CD14-positive monocyte (primary cell): Measurements from ENCODE around the gene TMEM273. TPM values are rescaled to one million over a fixed set of nuclear protein-coding genes. Genes with fewer than 3 reads are reported as not detected.

Source experiments
- DNase-seq, 3 donors: peaks; one replicate each; pipeline ENCODE4 v3.0.0-alpha.2; 2011 to 2022
- H2AFZ ChIP-seq: 2 replicates; pipeline ENCODE4 v1.6.0; 2012; ENCODE audit warnings: mild to moderate bottlenecking, low read depth, low read length, inconsistent platforms; ENCODE audit not compliant: insufficient read depth, poor library complexity, severe bottlenecking
- H3K27ac ChIP-seq, 2 donors: 1 replicate in 1 of 2; 2 replicates in 1 of 2; pipeline ENCODE4 v1.5.1; 2012 to 2013; ENCODE audit warnings: low read length in 2 of 2, control low read depth in 1 of 2, inconsistent platforms in 1 of 2, low read depth in 1 of 2, mild to moderate bottlenecking in 1 of 2
- H3K27me3 ChIP-seq, 2 donors: one replicate each; pipeline versions ENCODE4 v1.6.0 to v1.6.1; 2011 to 2013; ENCODE audit warnings: low read length in 2 of 2; ENCODE audit not compliant: control insufficient read depth in 2 of 2, insufficient read depth in 2 of 2
- H3K36me3 ChIP-seq, 2 donors: replicated peaks in 1 of 2; 1 replicate in 1 of 2; 2 replicates in 1 of 2; pipeline versions ENCODE4 v1.5.1 to v1.6.1; 2012 to 2013; ENCODE audit warnings: low read length in 2 of 2, control low read depth in 1 of 2, inconsistent platforms in 1 of 2, mild to moderate bottlenecking in 1 of 2; ENCODE audit not compliant: insufficient read depth in 2 of 2, control insufficient read depth in 1 of 2
- H3K4me1 ChIP-seq, 2 donors: 1 replicate in 1 of 2; 2 replicates in 1 of 2; pipeline versions ENCODE4 v1.5.1 to v1.6.1; 2012 to 2013; ENCODE audit warnings: low read length in 2 of 2, control low read depth in 1 of 2, inconsistent platforms in 1 of 2, mild to moderate bottlenecking in 1 of 2, moderate library complexity in 1 of 2; ENCODE audit not compliant: insufficient read depth in 2 of 2, control insufficient read depth in 1 of 2
- H3K4me2 ChIP-seq: replicated peaks from 2 replicates; pipeline ENCODE3; 2012; ENCODE audit warnings: low read length, moderate library complexity, mild to moderate bottlenecking; ENCODE audit not compliant: poor library complexity, severe bottlenecking; ENCODE audit errors: extremely low read depth
- H3K4me3 ChIP-seq, 3 experiments: fragments of 200-600 bp in 1 of 3; sonication (generic) in 1 of 3; replicated peaks in 1 of 3; 1 replicate in 2 of 3; 2 replicates in 1 of 3; pipeline ENCODE4 v1.5.1; 2011 to 2013; ENCODE audit warnings: low read length in 3 of 3, mild to moderate bottlenecking in 3 of 3, control low read depth in 2 of 3, low read depth in 2 of 3, inconsistent platforms in 1 of 3, moderate library complexity in 1 of 3
- H3K79me2 ChIP-seq: 2 replicates; pipeline ENCODE4 v1.6.0; 2012; ENCODE audit warnings: mild to moderate bottlenecking, control low read depth, inconsistent platforms, low read length, moderate library complexity; ENCODE audit not compliant: insufficient read depth
- H3K9ac ChIP-seq: 2 replicates; pipeline ENCODE4 v1.6.0; 2017; ENCODE audit warnings: low read length, mild to moderate bottlenecking; ENCODE audit not compliant: insufficient read depth, poor library complexity, severe bottlenecking
- H3K9me3 ChIP-seq, 2 donors: replicated peaks in 1 of 2; 1 replicate in 1 of 2; 2 replicates in 1 of 2; pipeline versions ENCODE4 v1.5.1 to v1.6.1; 2012 to 2013; ENCODE audit warnings: low read length in 2 of 2, control low read depth in 1 of 2; ENCODE audit not compliant: control insufficient read depth in 1 of 2, insufficient read depth in 1 of 2
- H4K20me1 ChIP-seq: 2 replicates; pipeline ENCODE4 v1.6.0; 2012; ENCODE audit warnings: mild to moderate bottlenecking, low read length, control low read depth, moderate library complexity; ENCODE audit not compliant: insufficient read depth
- H3K27ac Mint-ChIP-seq, 7 donors: one replicate each; pipeline ENCODE4 v1.8.0; 2020; ENCODE audit warnings: mild to moderate bottlenecking in 7 of 7, mixed read lengths in 7 of 7, moderate library complexity in 6 of 7, inconsistent platforms in 2 of 7
- H3K27me3 Mint-ChIP-seq, 3 donors: one replicate each; pipeline ENCODE4 v1.8.0; 2021 to 2022; ENCODE audit warnings: low read depth in 3 of 3, mild to moderate bottlenecking in 3 of 3, mixed read lengths in 3 of 3, moderate library complexity in 3 of 3, inconsistent platforms in 1 of 3
- H3K36me3 Mint-ChIP-seq, 2 donors: one replicate each; pipeline ENCODE4 v1.8.0; 2020; ENCODE audit warnings: mixed read lengths in 2 of 2, inconsistent platforms in 1 of 2, mild to moderate bottlenecking in 1 of 2
- H3K4me1 Mint-ChIP-seq: one replicate; pipeline ENCODE4 v1.8.0; 2020; ENCODE audit warnings: mild to moderate bottlenecking, mixed read lengths
- H3K4me3 Mint-ChIP-seq, 2 donors: one replicate each; pipeline ENCODE4 v1.8.0; 2020; ENCODE audit warnings: mild to moderate bottlenecking in 2 of 2, mixed read lengths in 2 of 2, moderate library complexity in 1 of 2
- H3K9me3 Mint-ChIP-seq, 7 donors: one replicate each; pipeline ENCODE4 v1.8.0; 2020 to 2022; ENCODE audit warnings: mixed read lengths in 7 of 7, mild to moderate bottlenecking in 6 of 7, moderate library complexity in 6 of 7, inconsistent platforms in 2 of 7
- WGBS: methylation state at CpG from one replicate; pipeline ENCODE4 v1.1.5; 2013; ENCODE audit warnings: missing lambda C conversion rate; ENCODE audit not compliant: insufficient coverage; 5-methylcytosine and 5-hydroxymethylcytosine counted together
- intact Hi-C, 2 donors: fragments of 100-400 bp; cut with micrococcal nuclease; formaldehyde crosslinking; loops; one replicate each; pipeline versions ENCODE4 v1.15.0 to v1.15.1; 2023
- polyA plus RNA-seq, 3 donors: library from polyadenylated mRNA; depleted of rRNA in 1 of 3; unstranded in 2 of 3; stranded (reverse) in 1 of 3; fragments of 300-500 nt in 2 of 3; fragments of >200 nt in 1 of 3; fragmentation: Illumina TruSeq in 2 of 3; gene quantifications; 1 replicate in 2 of 3; 2 replicates in 1 of 3; pipeline ENCODE4 v1.2.3, GENCODE V29; 2012 to 2021
- TF ChIP-seq, protein P1 (sequence below): fragments of 200-600 bp; IDR thresholded peaks from one replicate; pipeline ENCODE4 v1.8.0; 2022; ENCODE audit warnings: antibody characterized with exemption, mild to moderate bottlenecking

TMEM273 gene
- polyA plus RNA-seq, 3 donors = 6.7 to 7.9 (median 6.9) TPM

DNA sequence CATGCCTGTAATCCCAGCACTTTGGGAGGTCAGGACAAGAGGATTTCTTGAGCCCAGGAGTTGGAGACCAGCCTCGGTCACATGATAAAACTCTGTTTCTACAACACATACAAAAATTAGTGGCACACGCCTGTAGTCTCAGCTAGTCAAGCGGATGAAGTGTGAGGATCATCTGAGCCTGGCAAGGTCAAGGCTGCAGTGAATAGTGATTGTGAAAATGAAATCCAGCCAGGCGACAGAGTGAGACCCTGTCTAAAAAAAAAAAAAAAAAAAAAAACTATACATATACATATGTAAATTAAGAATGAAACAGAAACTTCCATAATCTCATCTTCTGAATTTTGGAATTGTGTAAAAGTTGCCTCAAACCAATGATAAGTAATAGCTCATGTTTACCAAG, 36.2 kb downstream of the TMEM273 start:
- no peaks in the 10 kb centered on the region for H3K27me3 ChIP-seq
- H3K27ac Mint-ChIP-seq = no peak overlapping the region
- H3K4me1 Mint-ChIP-seq = peaks cover under 1% of the 10 kb centered on the region
- no peaks in the 10 kb centered on the region for H3K36me3 Mint-ChIP-seq
- H3K27ac ChIP-seq = no peak overlapping the region
- peaks cover 0 to 16% (median 7%) of the 10 kb centered on the region in 7 donors for H3K9me3 Mint-ChIP-seq
- TF ChIP-seq, protein P1, sequence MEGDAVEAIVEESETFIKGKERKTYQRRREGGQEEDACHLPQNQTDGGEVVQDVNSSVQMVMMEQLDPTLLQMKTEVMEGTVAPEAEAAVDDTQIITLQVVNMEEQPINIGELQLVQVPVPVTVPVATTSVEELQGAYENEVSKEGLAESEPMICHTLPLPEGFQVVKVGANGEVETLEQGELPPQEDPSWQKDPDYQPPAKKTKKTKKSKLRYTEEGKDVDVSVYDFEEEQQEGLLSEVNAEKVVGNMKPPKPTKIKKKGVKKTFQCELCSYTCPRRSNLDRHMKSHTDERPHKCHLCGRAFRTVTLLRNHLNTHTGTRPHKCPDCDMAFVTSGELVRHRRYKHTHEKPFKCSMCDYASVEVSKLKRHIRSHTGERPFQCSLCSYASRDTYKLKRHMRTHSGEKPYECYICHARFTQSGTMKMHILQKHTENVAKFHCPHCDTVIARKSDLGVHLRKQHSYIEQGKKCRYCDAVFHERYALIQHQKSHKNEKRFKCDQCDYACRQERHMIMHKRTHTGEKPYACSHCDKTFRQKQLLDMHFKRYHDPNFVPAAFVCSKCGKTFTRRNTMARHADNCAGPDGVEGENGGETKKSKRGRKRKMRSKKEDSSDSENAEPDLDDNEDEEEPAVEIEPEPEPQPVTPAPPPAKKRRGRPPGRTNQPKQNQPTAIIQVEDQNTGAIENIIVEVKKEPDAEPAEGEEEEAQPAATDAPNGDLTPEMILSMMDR = no peak
- no peaks in the 10 kb centered on the region for H3K36me3 ChIP-seq
- H3K79me2 ChIP-seq = no peaks in the 10 kb centered on the region
- DNase-seq = no peak
- H3K4me3 ChIP-seq = no peak overlapping the region
- intact Hi-C loops = no loop called here
- H3K9me3 ChIP-seq = peaks cover 7 to 8% of the 10 kb centered on the region in 2 donors
- no peak overlapping the region for H2AFZ ChIP-seq
- no peaks in the 10 kb centered on the region for H4K20me1 ChIP-seq
- no peaks in the 10 kb centered on the region for H3K4me1 ChIP-seq
- peaks cover 0 to 6% (median 5%) of the 10 kb centered on the region in 3 donors for H3K27me3 Mint-ChIP-seq
- H3K4me2 ChIP-seq = no peak overlapping the region
- H3K9ac ChIP-seq = no peak overlapping the region
- no peak overlapping the region for H3K4me3 Mint-ChIP-seq
- WGBS = 83% methylated on average over 1 of the region's 4 CpGs

DNA sequence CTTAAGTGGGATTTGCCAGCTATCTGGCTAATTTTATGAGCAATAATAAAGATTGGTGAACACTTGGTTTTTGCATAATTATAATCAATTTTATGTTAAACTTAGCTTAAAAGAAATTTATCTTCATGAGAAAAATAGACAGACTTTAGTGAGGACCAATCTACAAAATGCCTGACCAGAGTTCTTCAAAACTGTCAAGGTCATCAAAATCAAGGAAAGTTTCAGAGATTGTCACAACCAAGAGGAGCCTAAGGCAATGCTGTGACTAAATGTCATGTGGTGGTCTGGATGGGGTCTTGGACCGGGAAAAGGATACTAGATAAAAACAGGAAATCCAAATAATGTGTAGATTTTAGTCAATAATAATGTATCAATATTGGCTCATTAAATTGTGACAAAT, 36.7 kb downstream of the TMEM273 start:
- no peak overlapping the region for H3K27ac Mint-ChIP-seq
- no peaks in the 10 kb centered on the region for H3K4me1 Mint-ChIP-seq
- Histone ChIP-seq H2AFZ (no peak overlapping the region), H3K9me3 (peaks cover 7 to 8% of the 10 kb centered on the region in 2 donors), H4K20me1 (no peaks in the 10 kb centered on the region), H3K4me2 (no peak overlapping the region), H3K79me2 (no peaks in the 10 kb centered on the region), H3K27ac (no peak overlapping the region), H3K36me3 (no peaks in the 10 kb centered on the region), H3K9ac (no peak overlapping the region), H3K4me3 (no peak overlapping the region), H3K4me1 (no peaks in the 10 kb centered on the region), H3K27me3 (no peaks in the 10 kb centered on the region)
- no peak overlapping the region for H3K4me3 Mint-ChIP-seq
- H3K36me3 Mint-ChIP-seq = no peaks in the 10 kb centered on the region
- TF ChIP-seq, protein P1 = no peak
- H3K9me3 Mint-ChIP-seq = peaks cover 0 to 16% (median 7%) of the 10 kb centered on the region in 7 donors
- peaks cover 0 to 6% (median 5%) of the 10 kb centered on the region in 3 donors for H3K27me3 Mint-ChIP-seq
- intact Hi-C loops = no loop called here
- no CpG with 5 or more reads among the region's 1 CpG for WGBS
- DNase-seq = no peak
